ENCODE data around the gene AOPEP.

DNA sequence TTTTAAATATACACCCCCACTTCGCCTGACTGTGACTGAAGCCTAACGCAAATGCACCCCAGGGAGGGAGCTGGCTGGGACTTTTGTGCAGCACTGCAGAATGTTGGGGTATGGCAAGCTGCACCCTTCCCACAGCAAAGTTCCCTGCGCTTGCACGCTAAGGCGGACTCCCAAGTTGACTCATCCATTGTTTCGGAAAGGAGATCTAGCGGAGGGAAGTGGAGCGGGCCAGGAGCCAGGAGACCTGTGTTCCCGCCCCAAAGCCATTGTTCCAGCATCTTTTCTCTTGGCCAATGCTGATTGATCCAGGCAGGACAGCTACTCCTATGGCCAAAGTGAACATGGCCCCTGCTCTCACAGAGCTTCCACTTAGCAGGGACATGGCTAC, 202.9 kb downstream of the AOPEP start:
- TF ChIP-seq, protein P1, sequence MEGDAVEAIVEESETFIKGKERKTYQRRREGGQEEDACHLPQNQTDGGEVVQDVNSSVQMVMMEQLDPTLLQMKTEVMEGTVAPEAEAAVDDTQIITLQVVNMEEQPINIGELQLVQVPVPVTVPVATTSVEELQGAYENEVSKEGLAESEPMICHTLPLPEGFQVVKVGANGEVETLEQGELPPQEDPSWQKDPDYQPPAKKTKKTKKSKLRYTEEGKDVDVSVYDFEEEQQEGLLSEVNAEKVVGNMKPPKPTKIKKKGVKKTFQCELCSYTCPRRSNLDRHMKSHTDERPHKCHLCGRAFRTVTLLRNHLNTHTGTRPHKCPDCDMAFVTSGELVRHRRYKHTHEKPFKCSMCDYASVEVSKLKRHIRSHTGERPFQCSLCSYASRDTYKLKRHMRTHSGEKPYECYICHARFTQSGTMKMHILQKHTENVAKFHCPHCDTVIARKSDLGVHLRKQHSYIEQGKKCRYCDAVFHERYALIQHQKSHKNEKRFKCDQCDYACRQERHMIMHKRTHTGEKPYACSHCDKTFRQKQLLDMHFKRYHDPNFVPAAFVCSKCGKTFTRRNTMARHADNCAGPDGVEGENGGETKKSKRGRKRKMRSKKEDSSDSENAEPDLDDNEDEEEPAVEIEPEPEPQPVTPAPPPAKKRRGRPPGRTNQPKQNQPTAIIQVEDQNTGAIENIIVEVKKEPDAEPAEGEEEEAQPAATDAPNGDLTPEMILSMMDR (IDR thresholded peaks at IDR 0.05): no peak
- no peak for TF ChIP-seq POLR2A (IDR thresholded peaks at IDR 0.05)
- TF ChIP-seq POLR2AphosphoS5 (IDR thresholded peaks at IDR 0.05): no peak
- no peak for TF ChIP-seq EP300 (IDR thresholded peaks at IDR 0.05)

All from gastroesophageal sphincter (tissue), 3 donors.